Chondrocyte (in vitro differentiated cells): ENCODE results near the gene MEIOB. TPM values are rescaled to one million over a fixed set of nuclear protein-coding genes. Genes with fewer than 3 reads are reported as not detected.
A peak's percentile ranks its signal among the peaks of the same experiment; 100 is the strongest.

ENCODE experiments used
- DNase-seq: peaks from one replicate; pipeline ENCODE4 v3.0.0; 2021; ENCODE audit warnings: mixed read lengths, low spot score
- H3K27ac Mint-ChIP-seq: one replicate; pipeline ENCODE4 v1.8.0; 2021; ENCODE audit warnings: mild to moderate bottlenecking, moderate library complexity, mixed read lengths; ENCODE audit not compliant: unreplicated experiment
- H3K27me3 Mint-ChIP-seq: 2 replicates; pipeline ENCODE4 v1.8.0; 2021; ENCODE audit warnings: low read depth, mixed read lengths
- H3K36me3 Mint-ChIP-seq: 2 replicates; pipeline ENCODE4 v1.8.0; 2021; ENCODE audit warnings: low read depth, mixed read lengths
- H3K4me1 Mint-ChIP-seq: 2 replicates; pipeline ENCODE4 v1.8.0; 2021; ENCODE audit warnings: low read depth, mild to moderate bottlenecking, mixed read lengths
- H3K4me3 Mint-ChIP-seq: one replicate; pipeline ENCODE4 v1.8.0; 2021; ENCODE audit warnings: mild to moderate bottlenecking, moderate library complexity, mixed read lengths; ENCODE audit not compliant: unreplicated experiment
- H3K9me3 Mint-ChIP-seq: 2 replicates; pipeline ENCODE4 v1.8.0; 2021; ENCODE audit warnings: low read depth, mixed read lengths
- total RNA-seq: library from RNA; stranded (reverse); gene quantifications from 3 replicates; pipeline ENCODE4 v1.2.1, GENCODE V29; 2021
- TF ChIP-seq, protein P1 (sequence below): fragments of 200-600 bp; sonication (generic); IDR thresholded peaks from 2 replicates; pipeline ENCODE4 v1.5.0; 2021; ENCODE audit warnings: antibody characterized with exemption, mild to moderate bottlenecking, moderate library complexity

Gene MEIOB
- total RNA-seq, 1 donor from 2014 or later, result 1.2 TPM

GRCh38 chr16:1791943-1792812, 79.8 kb downstream of the MEIOB start:
- Mint-ChIP-seq H3K9me3 (peaks cover 2% of the 10 kb centered on the region), H3K4me1 (no peaks in the 10 kb centered on the region), H3K4me3 (no peak overlapping the region), H3K27ac (no peak overlapping the region), H3K27me3 (no peaks in the 10 kb centered on the region), H3K36me3 (peaks cover 2% of the 10 kb centered on the region)
- TF ChIP-seq, protein P1, sequence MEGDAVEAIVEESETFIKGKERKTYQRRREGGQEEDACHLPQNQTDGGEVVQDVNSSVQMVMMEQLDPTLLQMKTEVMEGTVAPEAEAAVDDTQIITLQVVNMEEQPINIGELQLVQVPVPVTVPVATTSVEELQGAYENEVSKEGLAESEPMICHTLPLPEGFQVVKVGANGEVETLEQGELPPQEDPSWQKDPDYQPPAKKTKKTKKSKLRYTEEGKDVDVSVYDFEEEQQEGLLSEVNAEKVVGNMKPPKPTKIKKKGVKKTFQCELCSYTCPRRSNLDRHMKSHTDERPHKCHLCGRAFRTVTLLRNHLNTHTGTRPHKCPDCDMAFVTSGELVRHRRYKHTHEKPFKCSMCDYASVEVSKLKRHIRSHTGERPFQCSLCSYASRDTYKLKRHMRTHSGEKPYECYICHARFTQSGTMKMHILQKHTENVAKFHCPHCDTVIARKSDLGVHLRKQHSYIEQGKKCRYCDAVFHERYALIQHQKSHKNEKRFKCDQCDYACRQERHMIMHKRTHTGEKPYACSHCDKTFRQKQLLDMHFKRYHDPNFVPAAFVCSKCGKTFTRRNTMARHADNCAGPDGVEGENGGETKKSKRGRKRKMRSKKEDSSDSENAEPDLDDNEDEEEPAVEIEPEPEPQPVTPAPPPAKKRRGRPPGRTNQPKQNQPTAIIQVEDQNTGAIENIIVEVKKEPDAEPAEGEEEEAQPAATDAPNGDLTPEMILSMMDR, result no peak
- peak; percentile 93 for DNase-seq

- Mint-ChIP-seq H3K4me1 (no peaks in the 10 kb centered on the region), H3K27ac (no peak overlapping the region), H3K9me3 (no peaks in the 10 kb centered on the region), H3K4me3 (no peak overlapping the region), H3K27me3 (no peaks in the 10 kb centered on the region), H3K36me3 (peaks cover 2% of the 10 kb centered on the region)
- no peak for DNase-seq
- TF ChIP-seq, protein P1, result no peak
Measured at GRCh38 chr16:1791256-1791942, 80.6 kb downstream of the MEIOB start.

GRCh38 chr16:1790611-1791255, 81.2 kb downstream of the MEIOB start:
- H3K9me3 Mint-ChIP-seq, result no peaks in the 10 kb centered on the region
- DNase-seq, result no peak
- H3K27ac Mint-ChIP-seq, result no peak overlapping the region
- H3K27me3 Mint-ChIP-seq, result no peaks in the 10 kb centered on the region
- H3K36me3 Mint-ChIP-seq, result peaks cover 2% of the 10 kb centered on the region
- no peak overlapping the region for H3K4me3 Mint-ChIP-seq
- TF ChIP-seq, protein P1, result no peak
- no peaks in the 10 kb centered on the region for H3K4me1 Mint-ChIP-seq

GRCh38 chr16:1790261-1790610, 81.7 kb downstream of the MEIOB start:
- DNase-seq, result no peak
- no peaks in the 10 kb centered on the region for H3K27me3 Mint-ChIP-seq
- H3K4me3 Mint-ChIP-seq, result no peak overlapping the region
- no peaks in the 10 kb centered on the region for H3K9me3 Mint-ChIP-seq
- TF ChIP-seq, protein P1, result no peak
- no peaks in the 10 kb centered on the region for H3K4me1 Mint-ChIP-seq
- peaks cover 2% of the 10 kb centered on the region for H3K36me3 Mint-ChIP-seq
- H3K27ac Mint-ChIP-seq, result no peak overlapping the region

DNA sequence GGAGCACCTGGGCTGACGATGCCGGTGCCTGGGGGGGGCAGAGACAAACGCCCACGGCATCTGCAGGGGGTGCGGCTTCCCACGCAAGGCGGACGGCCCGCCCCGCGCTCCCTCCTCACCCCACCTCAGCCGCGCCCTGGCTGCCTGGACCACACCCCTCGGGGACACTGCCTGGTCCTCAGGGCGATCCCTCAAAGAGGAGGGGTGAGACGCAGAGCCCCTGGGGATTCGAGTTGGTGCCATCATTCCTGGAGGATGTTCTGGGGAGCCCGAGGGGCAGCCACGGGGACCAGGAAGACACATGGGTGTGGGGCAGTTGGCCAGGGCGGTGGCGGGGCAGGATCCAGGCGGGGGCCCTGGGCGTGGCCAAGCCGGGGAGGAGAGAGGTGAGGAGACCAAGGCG, 82.3 kb downstream of the MEIOB start:
- TF ChIP-seq, protein P1, result no peak
- Mint-ChIP-seq H3K27me3 (no peaks in the 10 kb centered on the region), H3K27ac (no peak overlapping the region)

More for the DNA sequence above, 82.3 kb downstream of the MEIOB start:
- Mint-ChIP-seq H3K36me3 (peaks cover 2% of the 10 kb centered on the region), H3K4me3 (no peak overlapping the region), H3K9me3 (no peaks in the 10 kb centered on the region), H3K4me1 (peaks cover 3% of the 10 kb centered on the region)
- no peak for DNase-seq
